ENCODE results near the gene SLC9A7.
A peak's percentile ranks its signal among the peaks of the same experiment; 100 is the strongest.

The SLC9A7 gene

GRCh38 chrX:46722742-46723568, 36.0 kb downstream of the SLC9A7 start:
- DNase-seq (ENCODE audit: low read depth) = no peak
- TF ChIP-seq CTCF (IDR thresholded peaks at IDR 0.05; ENCODE audit: insufficient read depth, low read depth, low read length, missing control alignments) = no peak
- no peak overlapping the region for H3K4me3 ChIP-seq (ENCODE audit: low read depth, low read length)

- no peak for TF ChIP-seq CTCF (IDR thresholded peaks at IDR 0.05; ENCODE audit: insufficient read depth, low read depth, low read length, missing control alignments)
- peak overlapping the region; percentile 37 for H3K4me3 ChIP-seq (ENCODE audit: low read depth, low read length)
- no peak for DNase-seq (ENCODE audit: low read depth)
Observed at GRCh38 chrX:46716796-46717195, 42.1 kb downstream of the SLC9A7 start.

GRCh38 chrX:46715997-46716396, 42.9 kb downstream of the SLC9A7 start:
- no peak overlapping the region for H3K4me3 ChIP-seq (ENCODE audit: low read depth, low read length)
- DNase-seq (ENCODE audit: low read depth) = peak; percentile 23
- no peak for TF ChIP-seq CTCF (IDR thresholded peaks at IDR 0.05; ENCODE audit: insufficient read depth, low read depth, low read length, missing control alignments)

- H3K4me3 ChIP-seq (ENCODE audit: low read depth, low read length) = no peak overlapping the region
- no peak for TF ChIP-seq CTCF (IDR thresholded peaks at IDR 0.05; ENCODE audit: insufficient read depth, low read depth, low read length, missing control alignments)
- DNase-seq (ENCODE audit: low read depth) = no peak
Observed at GRCh38 chrX:46715530-46715929, 43.4 kb downstream of the SLC9A7 start.

GRCh38 chrX:46713672-46714490, 45.0 kb downstream of the SLC9A7 start:
- peak overlapping the region; percentile 26 for H3K4me3 ChIP-seq (ENCODE audit: low read depth, low read length)
- peak; percentile 60 for DNase-seq (ENCODE audit: low read depth)
- no peak for TF ChIP-seq CTCF (IDR thresholded peaks at IDR 0.05; ENCODE audit: insufficient read depth, low read depth, low read length, missing control alignments)

- H3K4me3 ChIP-seq (ENCODE audit: low read depth, low read length) = peak overlapping the region; percentile 15; the same call in 1 of the 2 replicates
- TF ChIP-seq CTCF (IDR thresholded peaks at IDR 0.05; ENCODE audit: insufficient read depth, low read depth, low read length, missing control alignments) = no peak
- no peak for DNase-seq (ENCODE audit: low read depth)
Observed at GRCh38 chrX:46712764-46713163, 46.2 kb downstream of the SLC9A7 start.
